GM19467 (cell line): ENCODE measurements around the gene GJD3.

Source experiments
- ATAC-seq: cut with Tn5 transposase; IDR thresholded peaks from one replicate; pipeline ENCODE4 v1.9.1; 2021; ENCODE audit warnings: mild to moderate bottlenecking, moderate library complexity; ENCODE audit not compliant: unreplicated experiment

The GJD3 gene

GRCh38 chr17:40313668-40314583 is 50.6 kb downstream of the GJD3 start:
- ATAC-seq = no peak
